ENCODE measurements around the gene MX1. TPM values are rescaled to one million over a fixed set of nuclear protein-coding genes. Genes with fewer than 3 reads are reported as not detected.

Gene MX1
- total RNA-seq, 2 experiments from 2014 or later = 544 to 967 TPM

DNA sequence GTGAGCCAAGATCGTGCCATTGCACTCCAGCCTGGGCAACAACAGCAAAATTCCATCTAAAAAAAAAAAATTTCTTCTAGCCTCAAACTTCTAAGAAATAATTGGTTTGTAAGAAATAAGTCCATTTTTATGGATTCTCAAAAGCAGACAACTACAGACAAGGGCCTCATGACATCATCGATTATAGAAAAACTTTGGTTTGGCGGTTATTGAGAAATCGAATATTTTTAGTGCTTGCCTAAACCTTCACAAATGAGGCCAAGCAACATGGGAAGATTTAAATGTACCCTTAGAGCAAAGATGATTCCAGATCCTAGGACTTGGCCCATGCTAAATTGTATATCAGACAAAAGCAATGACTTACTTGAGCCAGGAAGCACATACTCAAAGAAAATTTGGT lies 27.8 kb upstream of the MX1 start:
- Mint-ChIP-seq H3K36me3 (peaks cover 86% of the 10 kb centered on the region), H3K4me3 (no peak overlapping the region), H3K27ac (no peak overlapping the region), H3K9me3 (ENCODE audit: low read depth) (no peaks in the 10 kb centered on the region), H3K4me1 (peaks cover 3% of the 10 kb centered on the region), H3K27me3 (no peaks in the 10 kb centered on the region)
- CTCF ChIA-PET = no interaction called here
- ATAC-seq (no peak), DNase-seq (no peak)

DNA sequence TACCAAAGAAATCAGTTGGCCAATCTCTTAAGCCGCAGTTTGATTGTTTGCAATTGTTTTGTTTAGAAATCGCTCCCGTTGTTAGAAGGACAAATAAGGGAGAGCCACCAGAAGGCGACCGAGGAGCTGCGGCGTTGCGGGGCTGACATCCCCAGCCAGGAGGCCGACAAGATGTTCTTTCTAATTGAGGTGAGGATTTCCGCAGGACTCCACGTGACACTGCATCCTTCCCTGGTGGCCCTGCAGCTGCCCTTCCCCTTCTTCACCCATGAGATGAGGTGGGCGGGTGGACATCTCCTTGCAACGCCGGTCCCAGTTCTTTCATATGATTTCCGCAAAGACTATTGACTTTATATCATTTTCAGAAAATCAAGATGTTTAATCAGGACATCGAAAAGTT lies 27.2 kb upstream of the MX1 start:
- Mint-ChIP-seq H3K4me1 (peaks cover 3% of the 10 kb centered on the region), H3K4me3 (no peak overlapping the region), H3K27ac (no peak overlapping the region), H3K27me3 (no peaks in the 10 kb centered on the region), H3K36me3 (peaks cover 86% of the 10 kb centered on the region), H3K9me3 (ENCODE audit: low read depth) (no peaks in the 10 kb centered on the region)
- DNase-seq (no peak), ATAC-seq (no peak)
- CTCF ChIA-PET = no interaction called here

DNA sequence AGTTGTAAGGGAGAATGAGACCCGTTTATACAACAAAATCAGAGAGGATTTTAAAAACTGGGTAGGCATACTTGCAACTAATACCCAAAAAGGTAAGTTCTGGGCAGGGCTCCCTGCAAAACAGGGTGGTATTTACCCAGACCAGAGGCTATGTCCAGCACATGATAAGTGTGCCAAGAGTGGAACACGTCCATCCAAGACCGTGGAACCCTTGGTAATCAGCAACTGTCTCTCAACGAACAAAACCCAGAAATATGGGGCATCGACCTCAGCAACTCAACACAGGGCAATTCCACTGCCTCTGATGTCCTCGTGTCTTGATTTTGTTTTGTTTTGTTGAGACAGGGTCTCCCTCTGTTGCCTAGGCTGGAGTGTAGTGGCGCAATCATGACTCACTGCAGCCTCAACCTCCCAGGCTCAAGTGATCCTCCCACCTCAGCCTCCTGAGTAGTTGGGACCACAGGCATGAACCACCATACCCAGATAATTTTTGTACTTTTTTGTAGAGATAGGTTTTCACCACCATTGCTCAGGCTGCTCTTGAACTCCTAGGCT lies 26.7 kb upstream of the MX1 start:
- CTCF ChIA-PET = no interaction called here
- Mint-ChIP-seq H3K9me3 (ENCODE audit: low read depth) (no peaks in the 10 kb centered on the region), H3K36me3 (peaks cover 84% of the 10 kb centered on the region), H3K4me1 (peaks cover 3% of the 10 kb centered on the region), H3K27me3 (no peaks in the 10 kb centered on the region), H3K4me3 (no peak overlapping the region), H3K27ac (no peak overlapping the region)
- ATAC-seq (no peak), DNase-seq (no peak)

GRCh38 chr21:41402231-41402630 lies 23.8 kb upstream of the MX1 start:
- Mint-ChIP-seq H3K4me3 (no peak overlapping the region), H3K27ac (no peak overlapping the region), H3K4me1 (no peaks in the 10 kb centered on the region), H3K36me3 (peaks cover 75% of the 10 kb centered on the region), H3K9me3 (ENCODE audit: low read depth) (no peaks in the 10 kb centered on the region), H3K27me3 (no peaks in the 10 kb centered on the region)
- ATAC-seq (no peak), DNase-seq (no peak)
- CTCF ChIA-PET = no interaction called here

- Mint-ChIP-seq H3K9me3 (ENCODE audit: low read depth) (no peaks in the 10 kb centered on the region), H3K27me3 (no peaks in the 10 kb centered on the region), H3K27ac (no peak overlapping the region), H3K4me1 (no peaks in the 10 kb centered on the region), H3K4me3 (no peak overlapping the region), H3K36me3 (peaks cover 75% of the 10 kb centered on the region)
- DNase-seq (no peak), ATAC-seq (no peak)
- CTCF ChIA-PET = interaction anchor here (0.7 kb wide), 1 partner anchor 8 kb away, joined by 3 read pairs; no protein-coding TSS in a partner anchor
These were observed 23.2 kb upstream of the MX1 start for GRCh38 chr21:41402796-41403195.

DNA sequence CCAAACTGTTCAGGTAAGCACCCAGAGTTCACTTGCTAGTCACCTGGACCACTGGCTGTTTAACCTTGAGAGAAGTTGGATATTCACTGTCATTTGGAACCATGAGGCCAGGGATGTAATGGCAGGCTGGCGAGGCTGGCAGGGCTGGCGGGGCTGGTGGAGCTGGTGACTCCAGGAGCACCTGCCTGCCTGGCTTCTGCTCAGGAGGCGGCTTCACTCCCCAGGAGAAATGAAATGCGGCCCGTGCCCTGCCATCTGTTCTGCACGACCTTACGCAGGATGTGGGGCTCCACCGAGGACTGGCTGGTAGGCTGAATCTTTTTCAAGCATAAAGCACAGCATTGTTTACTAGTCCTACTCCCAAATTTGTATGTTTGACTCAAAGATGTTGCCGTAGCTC lies 22.7 kb upstream of the MX1 start:
- DNase-seq (no peak), ATAC-seq (no peak)

DNA sequence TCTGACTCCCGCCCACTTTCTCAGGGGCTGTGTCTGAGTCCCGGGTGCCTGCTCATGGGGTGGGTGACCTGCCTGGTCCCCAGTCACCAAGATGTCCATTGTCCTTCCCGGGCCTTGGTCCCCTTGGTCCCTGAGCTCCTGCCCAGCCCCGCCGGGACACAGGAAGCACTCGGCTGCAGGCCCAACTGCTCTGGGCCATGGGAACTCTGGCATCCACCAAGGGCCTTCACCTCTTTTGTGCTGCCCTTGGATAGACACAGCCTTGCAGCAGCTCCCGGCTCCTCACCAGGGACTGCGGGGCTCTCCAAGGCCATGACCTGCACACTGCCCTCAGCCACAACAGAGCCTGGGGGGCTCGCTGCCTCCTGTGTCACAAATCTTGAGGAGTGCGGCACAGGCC lies 22.1 kb upstream of the MX1 start:
- Mint-ChIP-seq H3K9me3 (ENCODE audit: low read depth) (no peaks in the 10 kb centered on the region), H3K36me3 (peaks cover 78% of the 10 kb centered on the region), H3K27ac (no peak overlapping the region), H3K27me3 (no peaks in the 10 kb centered on the region), H3K4me1 (no peaks in the 10 kb centered on the region), H3K4me3 (no peak overlapping the region)
- CTCF ChIA-PET = interaction anchor here (0.6 kb wide), 1 partner anchor 208 kb away, joined by 3 read pairs; no protein-coding TSS in a partner anchor
- ATAC-seq = no peak
- no peak for DNase-seq

More for the DNA sequence above, 22.7 kb upstream of the MX1 start:
- CTCF ChIA-PET = interaction anchor here (0.7 kb wide), 1 partner anchor 8 kb away, joined by 3 read pairs; no protein-coding TSS in a partner anchor
- Mint-ChIP-seq H3K36me3 (peaks cover 77% of the 10 kb centered on the region), H3K27ac (no peak overlapping the region), H3K27me3 (no peaks in the 10 kb centered on the region), H3K4me1 (no peaks in the 10 kb centered on the region), H3K4me3 (no peak overlapping the region), H3K9me3 (ENCODE audit: low read depth) (no peaks in the 10 kb centered on the region)

DNA sequence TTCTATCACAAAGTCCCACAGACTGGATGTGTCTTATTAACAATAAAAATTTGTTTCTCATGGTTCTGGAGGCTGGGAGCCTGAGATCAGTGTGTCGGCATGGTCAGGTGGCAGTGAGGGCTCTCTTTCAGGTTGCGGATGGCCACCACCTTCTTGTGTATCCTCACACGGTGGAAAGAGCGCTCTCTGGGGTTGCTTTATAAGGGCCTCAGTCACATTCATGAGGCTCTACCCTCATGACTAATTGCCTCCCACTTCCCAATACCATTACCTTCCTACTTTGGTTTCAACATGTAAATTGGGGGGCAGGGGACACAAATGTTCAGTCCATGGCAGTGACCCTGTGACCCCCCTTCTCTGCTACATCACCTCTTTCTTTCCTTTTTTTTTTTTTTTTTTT lies 20.7 kb upstream of the MX1 start:
- peaks cover 78% of the 10 kb centered on the region for H3K36me3 Mint-ChIP-seq
- H3K4me1 Mint-ChIP-seq = no peaks in the 10 kb centered on the region
- H3K27me3 Mint-ChIP-seq = no peaks in the 10 kb centered on the region
- CTCF ChIA-PET = no interaction called here
- ATAC-seq (no peak), DNase-seq (no peak)
- H3K27ac Mint-ChIP-seq = no peak overlapping the region
- H3K9me3 Mint-ChIP-seq (ENCODE audit: low read depth) = no peaks in the 10 kb centered on the region
- no peak overlapping the region for H3K4me3 Mint-ChIP-seq

DNA sequence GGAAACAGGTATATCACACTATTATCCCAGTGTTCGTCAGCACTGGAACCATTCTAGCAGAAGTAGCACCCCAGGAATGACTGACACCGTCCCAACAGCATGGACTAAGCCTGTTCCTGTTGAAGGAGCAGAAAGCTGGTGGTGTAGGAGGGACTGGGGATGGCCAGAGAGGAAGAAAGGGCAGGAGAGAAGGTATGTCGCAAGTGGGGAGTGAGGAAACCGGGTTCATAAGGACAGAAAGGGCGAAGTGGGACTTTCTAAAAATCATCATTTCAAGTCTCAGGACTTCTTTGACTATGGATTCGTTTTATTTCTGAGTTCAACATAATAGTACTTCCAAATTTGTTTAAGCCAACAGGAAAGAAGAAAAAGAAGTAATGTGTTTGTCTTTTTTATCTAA lies 19.7 kb upstream of the MX1 start:
- Mint-ChIP-seq H3K27ac (no peak overlapping the region), H3K4me1 (peaks cover 3% of the 10 kb centered on the region), H3K27me3 (no peaks in the 10 kb centered on the region), H3K36me3 (peaks cover 79% of the 10 kb centered on the region), H3K9me3 (ENCODE audit: low read depth) (no peaks in the 10 kb centered on the region), H3K4me3 (no peak overlapping the region)
- DNase-seq (no peak), ATAC-seq (no peak)
- CTCF ChIA-PET = no interaction called here

- DNase-seq (no peak), ATAC-seq (no peak)
- Mint-ChIP-seq H3K36me3 (peaks cover 80% of the 10 kb centered on the region), H3K4me3 (no peak overlapping the region), H3K27me3 (peaks cover 4% of the 10 kb centered on the region), H3K9me3 (ENCODE audit: low read depth) (no peaks in the 10 kb centered on the region), H3K27ac (no peak overlapping the region), H3K4me1 (peaks cover 5% of the 10 kb centered on the region)
- CTCF ChIA-PET = interaction anchor here (1.1 kb wide), 1 partner anchor 10 kb away, joined by 3 read pairs; no protein-coding TSS in a partner anchor
These were observed 18.2 kb upstream of the MX1 start for GRCh38 chr21:41407541-41408460.

DNA sequence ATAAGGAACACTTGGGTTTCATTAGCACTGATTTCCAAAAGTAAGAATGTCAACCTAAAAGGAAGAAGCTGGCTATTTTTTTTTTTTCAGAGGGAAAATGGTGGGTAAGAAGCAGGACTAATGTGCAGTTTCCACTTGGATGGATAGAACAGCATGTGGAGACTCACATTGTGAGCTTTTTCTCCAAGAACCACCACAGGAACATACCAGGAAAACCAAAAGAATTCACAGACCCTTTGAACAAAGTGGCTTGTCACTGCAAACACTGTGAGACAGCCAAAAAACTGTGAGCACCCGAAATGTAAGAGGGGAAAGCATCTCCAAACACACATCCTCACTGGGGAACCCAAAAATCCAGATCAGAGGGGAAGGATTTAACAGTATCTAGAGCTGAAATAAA lies 15.7 kb upstream of the MX1 start:
- CTCF ChIA-PET = interaction anchor here (1.5 to 1.9 kb wide), 3 partner anchors 8 to 127 kb away, joined by 3 to 10 read pairs (median 4); no protein-coding TSS in a partner anchor
- H3K36me3 Mint-ChIP-seq = peaks cover 65% of the 10 kb centered on the region
- no peak for ATAC-seq
- H3K9me3 Mint-ChIP-seq (ENCODE audit: low read depth) = peaks cover 2% of the 10 kb centered on the region
- H3K27ac Mint-ChIP-seq = peak overlapping the region; percentile 50
- DNase-seq = no peak
- peaks cover 25% of the 10 kb centered on the region for H3K27me3 Mint-ChIP-seq
- peaks cover 5% of the 10 kb centered on the region for H3K4me1 Mint-ChIP-seq
- H3K4me3 Mint-ChIP-seq = no peak overlapping the region

DNA sequence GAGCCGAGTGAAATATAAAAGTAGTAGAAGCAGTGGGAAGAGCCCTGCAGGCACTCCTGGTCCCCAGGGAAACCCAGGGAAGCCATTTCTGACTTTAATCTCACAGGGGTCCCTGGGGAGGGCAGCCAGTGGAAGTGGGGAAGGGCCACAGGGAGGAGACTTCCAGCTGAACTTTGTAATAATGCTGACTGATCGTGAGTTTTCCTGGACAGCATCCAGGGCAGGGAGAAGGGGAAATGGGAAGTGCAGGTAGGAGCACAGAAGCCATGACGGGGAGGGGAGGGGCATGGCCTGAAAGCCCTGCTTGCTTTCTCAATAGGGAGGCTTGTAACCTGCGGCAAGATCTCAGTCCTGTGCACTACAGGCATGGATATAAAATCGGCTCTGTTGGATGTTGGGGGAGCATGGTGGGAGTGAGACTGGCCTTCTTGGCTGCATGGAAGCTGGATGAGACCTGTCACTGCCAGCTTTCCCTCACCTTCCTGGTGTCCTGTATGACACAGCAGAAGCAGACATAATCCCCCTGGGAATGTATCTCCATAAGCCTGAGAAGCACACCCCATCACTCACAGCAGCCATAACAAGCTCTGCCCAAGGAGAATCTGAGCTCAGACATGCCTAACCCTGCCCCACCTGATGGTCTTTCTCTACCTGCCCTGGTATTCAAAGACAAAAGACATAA lies 15.1 kb upstream of the MX1 start:
- Mint-ChIP-seq H3K4me3 (no peak overlapping the region), H3K27ac (peak overlapping the region; percentile 50), H3K36me3 (peaks cover 65% of the 10 kb centered on the region)

DNA sequence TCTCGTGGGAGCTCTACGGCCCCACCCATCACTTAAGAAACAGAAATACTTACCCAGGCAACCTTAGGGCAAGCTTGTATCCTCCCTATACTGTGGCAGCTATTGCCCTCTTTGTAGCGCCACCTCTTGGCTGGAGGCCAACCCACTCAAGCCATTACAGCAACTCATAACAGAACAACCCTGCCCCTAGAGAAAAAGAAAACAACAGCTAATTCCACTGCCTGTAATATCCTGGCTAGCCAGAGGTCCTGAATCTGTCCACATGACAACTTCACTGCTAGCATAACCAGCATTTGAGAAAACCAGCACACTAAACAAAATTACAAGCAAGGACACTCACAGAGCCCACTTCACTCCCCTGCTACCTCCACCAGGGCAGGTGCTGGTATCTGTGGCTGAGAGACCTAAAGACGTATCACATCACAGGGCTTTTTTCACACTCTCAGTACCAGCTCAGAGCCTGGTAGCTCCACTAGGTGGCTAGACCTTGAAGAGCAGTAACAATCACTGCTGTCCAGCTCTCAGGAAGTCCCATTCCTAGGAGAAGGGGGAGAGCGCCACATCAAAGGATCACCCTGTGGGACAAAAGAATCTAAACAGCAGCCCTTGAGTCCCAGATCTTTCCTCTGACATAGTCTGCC lies 14.5 kb upstream of the MX1 start:
- Mint-ChIP-seq H3K36me3 (peaks cover 60% of the 10 kb centered on the region), H3K4me1 (peaks cover 5% of the 10 kb centered on the region), H3K27ac (no peak overlapping the region), H3K4me3 (no peak overlapping the region), H3K9me3 (ENCODE audit: low read depth) (peaks cover 2% of the 10 kb centered on the region), H3K27me3 (peaks cover 33% of the 10 kb centered on the region)
- ATAC-seq (peak; percentile 66), DNase-seq (peak; percentile 53)
- CTCF ChIA-PET = interaction anchor here (0.9 to 1.9 kb wide), 6 partner anchors 8 to 128 kb away, joined by 3 to 10 read pairs (median 3); partner anchors contain the start of gene MX1

More for the DNA sequence above, 15.1 kb upstream of the MX1 start:
- H3K4me1 Mint-ChIP-seq = peaks cover 5% of the 10 kb centered on the region
- CTCF ChIA-PET = interaction anchor here (0.9 to 1.9 kb wide), 6 partner anchors 8 to 127 kb away, joined by 3 to 10 read pairs (median 3); partner anchors contain the start of gene MX1
- H3K27me3 Mint-ChIP-seq = peaks cover 29% of the 10 kb centered on the region
- DNase-seq = no peak
- peaks cover 2% of the 10 kb centered on the region for H3K9me3 Mint-ChIP-seq (ENCODE audit: low read depth)
- no peak for ATAC-seq

Data from activated CD8-positive, alpha-beta memory T cell treated with anti-CD3 and anti-CD28 coated beads, Interleukin-2, amount 10 ng/mL, durations not matched to agents 7 days and 5 days (primary cell).